Vagina (tissue), 2 donors: ENCODE results near the gene PNCK. TPM values are rescaled to one million over a fixed set of nuclear protein-coding genes. Genes with fewer than 3 reads are reported as not detected.
A peak's percentile ranks its signal among the peaks of the same experiment; 100 is the strongest.

Experiments
- DNase-seq, 2 donors: peaks; one replicate each; pipeline ENCODE4 v3.0.0-alpha.2; 2017; ENCODE audit errors: extremely low spot score in 2 of 2
- H3K27ac ChIP-seq: fragments of 200-600 bp; sonication (generic); one replicate; pipeline ENCODE4 v1.5.1; 2019
- H3K27me3 ChIP-seq: fragments of 200-600 bp; sonication (generic); one replicate; pipeline ENCODE4 v1.5.1; 2019
- H3K36me3 ChIP-seq, 2 donors: fragments of 200-600 bp; sonication (generic); one replicate each; pipeline ENCODE4 v1.5.1; 2017 to 2019
- H3K4me1 ChIP-seq: fragments of 200-600 bp; sonication (generic); one replicate; pipeline ENCODE4 v1.5.1; 2019
- H3K4me3 ChIP-seq, 2 donors: fragments of 200-600 bp; sonication (generic); 1 replicate in 1 of 2; 2 replicates in 1 of 2; pipeline ENCODE4 v1.5.1; 2016 to 2019
- H3K9me3 ChIP-seq: fragments of 200-600 bp; sonication (generic); one replicate; pipeline ENCODE4 v1.5.1; 2019
- CTCF ChIP-seq, 3 experiments: fragments of 450-650 bp in 2 of 3; fragments of 200-600 bp in 1 of 3; sonication (generic) in 1 of 3; IDR thresholded peaks; one replicate each; pipeline ENCODE4 v1.5.1; 2017 to 2019; ENCODE audit warnings: antibody characterized with exemption in 3 of 3, mild to moderate bottlenecking in 2 of 3, moderate library complexity in 2 of 3
- POLR2A ChIP-seq, 2 donors: fragments of 450-650 bp; IDR thresholded peaks; one replicate each; pipeline ENCODE4 v1.6.1; 2017; ENCODE audit warnings: antibody characterized with exemption in 2 of 2, mild to moderate bottlenecking in 2 of 2, moderate library complexity in 2 of 2
- POLR2AphosphoS5 ChIP-seq, 2 donors: sonication (generic); formaldehyde crosslinking; IDR thresholded peaks; one replicate each; pipeline ENCODE4 v1.9.0; 2017; ENCODE audit warnings: antibody characterized with exemption in 2 of 2, mild to moderate bottlenecking in 2 of 2, low read depth in 1 of 2; ENCODE audit not compliant: insufficient read depth in 1 of 2
- intact Hi-C: fragments of 100-400 bp; cut with DNase I; formaldehyde crosslinking; loops from one replicate; pipeline ENCODE4 v1.15.1; 2023
- total RNA-seq: library from RNA; depleted of rRNA; stranded (reverse); fragments of >200 nt; gene quantifications from one replicate; pipeline ENCODE4 v1.2.3, GENCODE V29; 2016

The PNCK gene
- total RNA-seq, 1 donor from 2014 or later = 9.3 TPM

- H3K27ac ChIP-seq = no peak overlapping the region
- no peaks in the 10 kb centered on the region for H3K36me3 ChIP-seq
- H3K4me3 ChIP-seq = no peak overlapping the region
- TF ChIP-seq POLR2AphosphoS5 (IDR thresholded peaks at IDR 0.05; ENCODE audit: insufficient read depth in 1 of 2, low read depth in 1 of 2) (no peak), CTCF (IDR thresholded peaks at IDR 0.05) (no peak), POLR2A (IDR thresholded peaks at IDR 0.05) (no peak)
- no peaks in the 10 kb centered on the region for H3K9me3 ChIP-seq
- peaks cover 4% of the 10 kb centered on the region for H3K27me3 ChIP-seq
- DNase-seq = no peak
- H3K4me1 ChIP-seq = peaks cover 3% of the 10 kb centered on the region
- intact Hi-C loops = no loop called here
Observed at GRCh38 chrX:153648358-153649177, 25.0 kb downstream of the PNCK start.

- intact Hi-C loops = no loop called here
- Histone ChIP-seq H3K4me3 (peak overlapping the region; percentile 2 to 30), H3K27me3 (peaks cover 4% of the 10 kb centered on the region), H3K9me3 (no peaks in the 10 kb centered on the region), H3K36me3 (no peaks in the 10 kb centered on the region), H3K4me1 (peaks cover 7% of the 10 kb centered on the region), H3K27ac (no peak overlapping the region)
- no peak for DNase-seq
- no peak for TF ChIP-seq POLR2A (IDR thresholded peaks at IDR 0.05)
- TF ChIP-seq POLR2AphosphoS5 (IDR thresholded peaks at IDR 0.05; ENCODE audit: insufficient read depth in 1 of 2, low read depth in 1 of 2) = no peak
- TF ChIP-seq CTCF (IDR thresholded peaks at IDR 0.05) = no peak
Observed at GRCh38 chrX:153647461-153648357, 25.9 kb downstream of the PNCK start.

- no peak within 1 kb of the TSS for H3K27ac ChIP-seq
- DNase-seq = no peak
- TF ChIP-seq POLR2AphosphoS5 (IDR thresholded peaks at IDR 0.05; ENCODE audit: insufficient read depth in 1 of 2, low read depth in 1 of 2) (no peak), CTCF (IDR thresholded peaks at IDR 0.05) (no peak), POLR2A (IDR thresholded peaks at IDR 0.05) (no peak)
- H3K4me3 ChIP-seq = peak within 1 kb of the TSS; percentile 2 to 30
- peaks cover 7% of the 10 kb centered on the region for H3K4me1 ChIP-seq
- intact Hi-C loops = no loop called here
- peaks cover 4% of the 10 kb centered on the region for H3K27me3 ChIP-seq
- no peaks in the 10 kb centered on the region for H3K36me3 ChIP-seq
- no peaks in the 10 kb centered on the region for H3K9me3 ChIP-seq
Observed at GRCh38 chrX:153646620-153647373, 26.8 kb downstream of the PNCK start, which contains the start of gene DUSP9. TSS of gene DUSP9 (plus strand) at chrX:153647203. CDS start at chrX:153647954, 751 bp downstream.

GRCh38 chrX:153645921-153646488 lies 27.6 kb downstream of the PNCK start:
- no peak for DNase-seq
- peaks cover 7% of the 10 kb centered on the region for H3K4me1 ChIP-seq
- H3K27ac ChIP-seq = no peak overlapping the region
- H3K36me3 ChIP-seq = no peaks in the 10 kb centered on the region
- TF ChIP-seq CTCF (IDR thresholded peaks at IDR 0.05) (no peak), POLR2AphosphoS5 (IDR thresholded peaks at IDR 0.05; ENCODE audit: insufficient read depth in 1 of 2, low read depth in 1 of 2) (no peak), POLR2A (IDR thresholded peaks at IDR 0.05) (no peak)
- H3K27me3 ChIP-seq = peaks cover 4% of the 10 kb centered on the region
- no peaks in the 10 kb centered on the region for H3K9me3 ChIP-seq
- intact Hi-C loops = no loop called here
- H3K4me3 ChIP-seq = no peak overlapping the region
